ENCODE measurements around the gene ZNF236. TPM values are rescaled to one million over a fixed set of nuclear protein-coding genes. Genes with fewer than 3 reads are reported as not detected.

Gene ZNF236
- total RNA-seq, 1 experiment from 2014 or later: 24.8 TPM

DNA sequence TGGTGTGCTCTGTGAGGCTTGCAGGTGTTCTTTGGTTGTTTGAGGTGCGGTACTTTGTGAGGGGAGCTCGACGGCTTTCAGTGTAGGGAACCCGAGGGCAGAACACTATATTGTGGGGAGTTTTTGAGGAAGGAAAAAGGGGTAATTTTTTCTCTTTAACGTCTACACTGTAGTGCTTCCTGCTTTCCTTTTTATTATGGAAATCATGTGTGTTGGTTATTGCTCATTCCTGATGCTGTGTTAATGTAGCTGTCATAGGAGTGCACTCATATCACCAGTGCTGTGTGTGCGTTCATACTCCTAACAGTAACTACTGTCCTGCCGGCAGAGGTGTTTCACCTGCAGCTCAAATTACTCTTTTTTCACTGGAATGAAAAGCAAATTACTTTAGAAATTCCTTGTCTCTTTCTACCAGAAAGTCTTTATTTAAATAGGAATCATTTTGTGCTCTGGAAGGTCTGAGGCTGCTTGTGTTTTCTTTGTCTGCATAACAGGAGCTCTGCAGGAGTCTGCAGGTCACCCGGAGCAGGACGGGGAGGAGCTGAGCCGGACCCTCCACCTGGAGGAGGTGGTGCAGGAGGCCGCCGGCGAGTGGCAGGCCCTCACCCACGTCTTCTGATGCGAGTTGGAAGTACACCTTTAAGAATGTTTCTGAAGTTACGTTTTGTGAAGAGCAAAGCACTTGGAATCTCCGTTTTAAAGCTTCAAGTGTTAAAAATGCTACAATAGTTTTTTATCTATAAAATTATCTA lies 145.5 kb downstream of the ZNF236 start:
- H3K4me1 ChIP-seq (ENCODE audit: insufficient read depth, low read length, poor library complexity, severe bottlenecking): no peaks in the 10 kb centered on the region
- H3K36me3 ChIP-seq (ENCODE audit: insufficient read depth, low read length, poor library complexity, severe bottlenecking): no peaks in the 10 kb centered on the region
- no peaks in the 10 kb centered on the region for H3K27me3 ChIP-seq (replicated peaks; ENCODE audit: insufficient read depth, low read depth, low read length, poor library complexity)
- CTCF ChIA-PET: no interaction called here
- TF ChIP-seq, protein P1, sequence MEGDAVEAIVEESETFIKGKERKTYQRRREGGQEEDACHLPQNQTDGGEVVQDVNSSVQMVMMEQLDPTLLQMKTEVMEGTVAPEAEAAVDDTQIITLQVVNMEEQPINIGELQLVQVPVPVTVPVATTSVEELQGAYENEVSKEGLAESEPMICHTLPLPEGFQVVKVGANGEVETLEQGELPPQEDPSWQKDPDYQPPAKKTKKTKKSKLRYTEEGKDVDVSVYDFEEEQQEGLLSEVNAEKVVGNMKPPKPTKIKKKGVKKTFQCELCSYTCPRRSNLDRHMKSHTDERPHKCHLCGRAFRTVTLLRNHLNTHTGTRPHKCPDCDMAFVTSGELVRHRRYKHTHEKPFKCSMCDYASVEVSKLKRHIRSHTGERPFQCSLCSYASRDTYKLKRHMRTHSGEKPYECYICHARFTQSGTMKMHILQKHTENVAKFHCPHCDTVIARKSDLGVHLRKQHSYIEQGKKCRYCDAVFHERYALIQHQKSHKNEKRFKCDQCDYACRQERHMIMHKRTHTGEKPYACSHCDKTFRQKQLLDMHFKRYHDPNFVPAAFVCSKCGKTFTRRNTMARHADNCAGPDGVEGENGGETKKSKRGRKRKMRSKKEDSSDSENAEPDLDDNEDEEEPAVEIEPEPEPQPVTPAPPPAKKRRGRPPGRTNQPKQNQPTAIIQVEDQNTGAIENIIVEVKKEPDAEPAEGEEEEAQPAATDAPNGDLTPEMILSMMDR (conservative IDR thresholded peaks at IDR 0.05; ENCODE audit: low read depth, low read length): no peak
- TF ChIP-seq EZH2 (IDR thresholded peaks at IDR 0.05; ENCODE audit: borderline replicate concordance, low read depth, low read length, poor library complexity, severe bottlenecking): no peak
- no peaks in the 10 kb centered on the region for H3K9me3 ChIP-seq (ENCODE audit: low read depth, low read length, poor library complexity, severe bottlenecking)
- no TSS peak for BruUV-seq (replicated peaks)
- POLR2A ChIA-PET (ENCODE audit: low non-redundant PET): no interaction called here
- no peak overlapping the region for H3K27ac ChIP-seq (ENCODE audit: low read depth, low read length, poor library complexity, severe bottlenecking)
- H3K4me3 ChIP-seq (ENCODE audit: low read depth, low read length, poor library complexity, severe bottlenecking): no peak overlapping the region
- intact Hi-C loops (cut with micrococcal nuclease; ENCODE audit: unreplicated experiment): no loop called here
- no peak for DNase-seq (ENCODE audit: low spot score)

DNA sequence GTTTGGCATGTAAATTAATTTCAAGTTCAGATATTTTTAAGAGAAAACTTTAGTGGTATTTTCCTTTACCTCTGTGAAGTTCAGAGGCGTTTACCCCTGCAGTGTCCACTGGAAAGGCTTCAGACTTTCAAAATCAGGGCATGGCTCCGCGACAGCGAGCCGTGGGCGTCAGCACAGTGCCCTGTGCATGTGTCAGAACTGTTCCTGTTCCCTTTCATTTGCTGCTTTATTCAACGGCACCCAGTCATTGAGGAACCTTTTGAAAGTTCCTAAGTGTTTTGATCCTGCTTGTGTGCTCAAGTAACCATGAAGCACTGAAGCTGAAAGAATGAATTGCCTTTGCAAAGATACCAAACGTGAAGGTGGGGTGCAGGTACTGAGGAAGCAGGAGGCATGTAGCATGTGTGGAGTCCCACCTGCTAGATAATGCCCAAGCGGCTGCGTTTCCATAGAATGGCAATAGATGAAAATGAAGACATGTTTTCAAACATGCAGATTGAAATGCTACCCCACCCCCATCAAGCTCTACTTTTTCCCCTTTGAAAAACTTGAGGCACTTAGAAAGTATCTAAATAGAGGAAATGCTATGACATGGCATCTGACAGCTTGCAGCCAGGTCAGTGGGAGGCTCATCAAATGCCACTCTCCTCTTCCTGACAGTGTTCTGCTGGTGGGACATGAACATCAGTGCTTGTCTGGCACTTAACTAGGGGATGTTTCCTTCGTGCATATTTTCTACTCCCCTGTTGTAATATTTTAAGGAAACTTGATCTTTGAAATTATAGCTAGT lies 148.6 kb downstream of the ZNF236 start:
- DNase-seq (ENCODE audit: low spot score): no peak
- H3K4me1 ChIP-seq (ENCODE audit: insufficient read depth, low read length, poor library complexity, severe bottlenecking): no peaks in the 10 kb centered on the region
- H3K9me3 ChIP-seq (ENCODE audit: low read depth, low read length, poor library complexity, severe bottlenecking): no peaks in the 10 kb centered on the region
- H3K36me3 ChIP-seq (ENCODE audit: insufficient read depth, low read length, poor library complexity, severe bottlenecking): no peaks in the 10 kb centered on the region
- H3K27me3 ChIP-seq (replicated peaks; ENCODE audit: insufficient read depth, low read depth, low read length, poor library complexity): no peaks in the 10 kb centered on the region
- POLR2A ChIA-PET (ENCODE audit: low non-redundant PET): no interaction called here
- CTCF ChIA-PET: interaction anchor here (0.6 kb wide), 1 partner anchor 47 kb away, joined by 3 read pairs; no protein-coding TSS in a partner anchor
- no peak overlapping the region for H3K4me3 ChIP-seq (ENCODE audit: low read depth, low read length, poor library complexity, severe bottlenecking)
- no peak overlapping the region for H3K27ac ChIP-seq (ENCODE audit: low read depth, low read length, poor library complexity, severe bottlenecking)
- BruUV-seq (replicated peaks): no TSS peak
- intact Hi-C loops (cut with micrococcal nuclease; ENCODE audit: unreplicated experiment): no loop called here
- TF ChIP-seq, protein P1 (conservative IDR thresholded peaks at IDR 0.05; ENCODE audit: low read depth, low read length): no peak
- no peak for TF ChIP-seq EZH2 (IDR thresholded peaks at IDR 0.05; ENCODE audit: borderline replicate concordance, low read depth, low read length, poor library complexity, severe bottlenecking)

DNA sequence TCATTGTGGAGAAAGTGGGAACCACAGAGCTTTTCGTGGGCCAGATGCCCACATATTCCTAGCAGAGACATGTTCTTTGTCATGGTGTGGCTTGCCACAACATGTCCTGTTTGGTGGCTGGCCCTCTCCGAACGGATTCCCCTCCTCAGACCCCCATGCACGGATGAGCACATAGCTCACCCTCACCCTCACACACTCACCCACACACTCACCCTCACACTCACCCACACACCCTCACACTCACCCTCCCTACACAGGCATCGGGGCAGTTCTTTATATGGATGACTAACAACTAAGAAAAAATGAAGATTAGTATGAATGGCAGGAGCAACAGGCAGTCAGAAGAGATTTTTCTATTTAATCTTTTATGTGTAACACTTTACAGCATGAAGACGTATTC lies 149.9 kb downstream of the ZNF236 start:
- DNase-seq (ENCODE audit: low spot score): no peak
- Histone ChIP-seq H3K9me3 (ENCODE audit: low read depth, low read length, poor library complexity, severe bottlenecking) (no peaks in the 10 kb centered on the region), H3K4me1 (ENCODE audit: insufficient read depth, low read length, poor library complexity, severe bottlenecking) (no peaks in the 10 kb centered on the region), H3K27me3 (replicated peaks; ENCODE audit: insufficient read depth, low read depth, low read length, poor library complexity) (no peaks in the 10 kb centered on the region), H3K4me3 (ENCODE audit: low read depth, low read length, poor library complexity, severe bottlenecking) (no peak overlapping the region), H3K36me3 (ENCODE audit: insufficient read depth, low read length, poor library complexity, severe bottlenecking) (no peaks in the 10 kb centered on the region), H3K27ac (ENCODE audit: low read depth, low read length, poor library complexity, severe bottlenecking) (no peak overlapping the region)
- POLR2A ChIA-PET (ENCODE audit: low non-redundant PET): no interaction called here
- CTCF ChIA-PET: no interaction called here
- TF ChIP-seq, protein P1 (conservative IDR thresholded peaks at IDR 0.05; ENCODE audit: low read depth, low read length): no peak
- no peak for TF ChIP-seq EZH2 (IDR thresholded peaks at IDR 0.05; ENCODE audit: borderline replicate concordance, low read depth, low read length, poor library complexity, severe bottlenecking)
- intact Hi-C loops (cut with micrococcal nuclease; ENCODE audit: unreplicated experiment): no loop called here
- BruUV-seq (replicated peaks): no TSS peak

All from A673 (cell line).